ENCODE data around the gene CRHR2.

DNA sequence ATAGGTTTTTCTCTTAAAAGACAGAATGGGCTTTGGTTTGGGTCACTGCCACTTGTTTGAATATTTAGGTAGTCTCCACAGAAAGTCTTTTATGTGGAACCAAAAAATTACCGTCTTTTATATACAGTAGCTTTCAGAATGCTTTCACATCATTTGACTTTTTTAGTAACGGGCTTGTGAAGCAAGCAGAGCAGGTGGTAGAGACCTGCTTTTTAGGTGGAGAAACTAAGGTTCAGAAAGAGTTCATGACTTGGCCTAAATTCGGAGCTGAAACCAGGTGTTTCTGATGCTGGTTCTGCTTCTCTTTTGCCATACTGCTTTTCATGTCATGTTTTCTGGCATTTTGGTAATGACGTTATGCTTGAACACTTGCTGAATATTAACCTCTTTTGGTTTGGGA, 51.3 kb downstream of the CRHR2 start:
- TF ChIP-seq, protein P1, sequence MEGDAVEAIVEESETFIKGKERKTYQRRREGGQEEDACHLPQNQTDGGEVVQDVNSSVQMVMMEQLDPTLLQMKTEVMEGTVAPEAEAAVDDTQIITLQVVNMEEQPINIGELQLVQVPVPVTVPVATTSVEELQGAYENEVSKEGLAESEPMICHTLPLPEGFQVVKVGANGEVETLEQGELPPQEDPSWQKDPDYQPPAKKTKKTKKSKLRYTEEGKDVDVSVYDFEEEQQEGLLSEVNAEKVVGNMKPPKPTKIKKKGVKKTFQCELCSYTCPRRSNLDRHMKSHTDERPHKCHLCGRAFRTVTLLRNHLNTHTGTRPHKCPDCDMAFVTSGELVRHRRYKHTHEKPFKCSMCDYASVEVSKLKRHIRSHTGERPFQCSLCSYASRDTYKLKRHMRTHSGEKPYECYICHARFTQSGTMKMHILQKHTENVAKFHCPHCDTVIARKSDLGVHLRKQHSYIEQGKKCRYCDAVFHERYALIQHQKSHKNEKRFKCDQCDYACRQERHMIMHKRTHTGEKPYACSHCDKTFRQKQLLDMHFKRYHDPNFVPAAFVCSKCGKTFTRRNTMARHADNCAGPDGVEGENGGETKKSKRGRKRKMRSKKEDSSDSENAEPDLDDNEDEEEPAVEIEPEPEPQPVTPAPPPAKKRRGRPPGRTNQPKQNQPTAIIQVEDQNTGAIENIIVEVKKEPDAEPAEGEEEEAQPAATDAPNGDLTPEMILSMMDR (conservative IDR thresholded peaks at IDR 0.05) = no peak
- no peak for TF ChIP-seq ZFX (IDR thresholded peaks at IDR 0.05)

Data from C4-2B (cell line).